H7 (cell line): Measurements from ENCODE around the gene HOXD12. TPM values are rescaled to one million over a fixed set of nuclear protein-coding genes. Genes with fewer than 3 reads are reported as not detected.
A peak's percentile ranks its signal among the peaks of the same experiment; 100 is the strongest.

Source experiments
- DNase-seq: peaks from one replicate; pipeline ENCODE4 v3.0.0; 2012
- H3K27me3 ChIP-seq: 2 replicates; pipeline ENCODE4 v1.6.0; 2011; ENCODE audit warnings: mild to moderate bottlenecking, low read length; ENCODE audit not compliant: control insufficient read depth, insufficient read depth
- H3K36me3 ChIP-seq: replicated peaks from 2 replicates; pipeline ENCODE4 v1.5.1; 2011; ENCODE audit warnings: low read length; ENCODE audit not compliant: control insufficient read depth, insufficient read depth
- H3K4me3 ChIP-seq: 2 replicates; pipeline ENCODE4 v1.5.1; 2011; ENCODE audit warnings: low read depth, mild to moderate bottlenecking, control low read depth, low read length, moderate library complexity; ENCODE audit not compliant: insufficient read depth
- total RNA-seq: library from RNA; depleted of rRNA; stranded (reverse); fragments of >200 nt; shearing (Covaris generic); gene quantifications from 2 replicates; pipeline ENCODE4 v1.2.3, GENCODE V29; 2014

Gene HOXD12
- total RNA-seq, 1 experiment from 2014 or later, result not detected

GRCh38 chr2:176085861-176086771 is 13.5 kb upstream of the HOXD12 start:
- Histone ChIP-seq H3K27me3 (peaks cover 100% of the 10 kb centered on the region), H3K4me3 (peak overlapping the region; percentile 8; the same call in 1 of the 2 replicates), H3K36me3 (no peaks in the 10 kb centered on the region)
- DNase-seq, result peak; percentile 84

- H3K27me3 ChIP-seq, result peaks cover 98% of the 10 kb centered on the region
- no peaks in the 10 kb centered on the region for H3K36me3 ChIP-seq
- no peak for DNase-seq
- H3K4me3 ChIP-seq, result peak overlapping the region; percentile 36
These were observed 12.1 kb upstream of the HOXD12 start for GRCh38 chr2:176087330-176088047.

GRCh38 chr2:176088048-176088936 is 11.3 kb upstream of the HOXD12 start:
- peaks cover 95% of the 10 kb centered on the region for H3K27me3 ChIP-seq
- DNase-seq, result peak; percentile 87
- H3K36me3 ChIP-seq, result no peaks in the 10 kb centered on the region
- H3K4me3 ChIP-seq, result peak overlapping the region; percentile 36

GRCh38 chr2:176088937-176089842 is 10.4 kb upstream of the HOXD12 start:
- Histone ChIP-seq H3K36me3 (no peaks in the 10 kb centered on the region), H3K27me3 (peaks cover 95% of the 10 kb centered on the region), H3K4me3 (no peak overlapping the region)
- no peak for DNase-seq

- H3K4me3 ChIP-seq, result no peak overlapping the region
- no peaks in the 10 kb centered on the region for H3K36me3 ChIP-seq
- H3K27me3 ChIP-seq, result peaks cover 95% of the 10 kb centered on the region
- DNase-seq, result no peak
These were observed 9.7 kb upstream of the HOXD12 start for GRCh38 chr2:176089843-176090395.

- no peaks in the 10 kb centered on the region for H3K36me3 ChIP-seq
These were observed 8.7 kb upstream of the HOXD12 start for GRCh38 chr2:176090862-176091261.

GRCh38 chr2:176091329-176092258 is 8.0 kb upstream of the HOXD12 start:
- peak; percentile 54 for DNase-seq
- Histone ChIP-seq H3K4me3 (no peak overlapping the region), H3K27me3 (peaks cover 95% of the 10 kb centered on the region), H3K36me3 (no peaks in the 10 kb centered on the region)

More at GRCh38 chr2:176090862-176091261, 8.7 kb upstream of the HOXD12 start:
- DNase-seq, result no peak
- H3K27me3 ChIP-seq, result peaks cover 95% of the 10 kb centered on the region
- no peak overlapping the region for H3K4me3 ChIP-seq

- Histone ChIP-seq H3K4me3 (peak within 1 kb of the TSS; percentile 14), H3K36me3 (no peaks in the 10 kb centered on the region), H3K27me3 (peaks cover 93% of the 10 kb centered on the region)
- DNase-seq, result peak; percentile 92
These were observed 7.1 kb upstream of the HOXD12 start, which contains the start of gene HOXD13 for GRCh38 chr2:176092270-176093144. HOXD13 (plus strand) TSS chr2:176092721; CDS start chr2:176092891, 170 bp downstream.

- peak; percentile 81 for DNase-seq
- Histone ChIP-seq H3K27me3 (peaks cover 92% of the 10 kb centered on the region), H3K36me3 (no peaks in the 10 kb centered on the region), H3K4me3 (peak overlapping the region; percentile 14; the same call in 1 of the 2 replicates)
These were observed 6.3 kb upstream of the HOXD12 start for GRCh38 chr2:176093145-176093897.

GRCh38 chr2:176093898-176094249 is 5.7 kb upstream of the HOXD12 start:
- Histone ChIP-seq H3K36me3 (no peaks in the 10 kb centered on the region), H3K4me3 (no peak overlapping the region), H3K27me3 (peaks cover 92% of the 10 kb centered on the region)
- no peak for DNase-seq

- Histone ChIP-seq H3K4me3 (no peak overlapping the region), H3K36me3 (no peaks in the 10 kb centered on the region), H3K27me3 (peaks cover 92% of the 10 kb centered on the region)
- no peak for DNase-seq
These were observed 5.2 kb upstream of the HOXD12 start for GRCh38 chr2:176094349-176094748.
